VCaP (cell line): ENCODE results near the gene BTD.

Experiments
- H3K27ac ChIP-seq: fragments of 450-650 bp; 2 replicates; pipeline ENCODE4 v1.5.1; 2017
- TF ChIP-seq, protein P1 (sequence below): fragments of 450-650 bp; conservative IDR thresholded peaks from 2 replicates; pipeline ENCODE4 v1.5.1; 2017; ENCODE audit warnings: mild to moderate bottlenecking, moderate library complexity

Gene BTD

DNA sequence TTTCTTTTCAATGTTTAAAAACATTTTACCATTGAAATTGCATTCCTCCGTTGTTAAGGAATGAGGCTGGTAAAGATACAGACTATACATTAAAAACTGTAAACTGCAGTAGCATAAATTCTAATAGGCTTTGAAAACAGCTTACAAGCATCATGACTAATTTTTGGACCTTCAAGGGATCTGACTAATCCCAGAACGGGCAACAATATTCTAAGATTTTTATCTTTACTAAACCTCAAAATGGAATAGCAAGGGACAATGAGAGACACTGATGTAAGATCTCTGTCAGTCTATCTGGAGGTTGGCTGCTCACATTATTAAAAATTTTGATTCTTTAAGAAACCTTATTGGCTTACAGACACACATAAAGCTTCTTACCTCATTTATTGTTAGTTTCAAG is 74.7 kb downstream of the BTD start:
- TF ChIP-seq, protein P1, sequence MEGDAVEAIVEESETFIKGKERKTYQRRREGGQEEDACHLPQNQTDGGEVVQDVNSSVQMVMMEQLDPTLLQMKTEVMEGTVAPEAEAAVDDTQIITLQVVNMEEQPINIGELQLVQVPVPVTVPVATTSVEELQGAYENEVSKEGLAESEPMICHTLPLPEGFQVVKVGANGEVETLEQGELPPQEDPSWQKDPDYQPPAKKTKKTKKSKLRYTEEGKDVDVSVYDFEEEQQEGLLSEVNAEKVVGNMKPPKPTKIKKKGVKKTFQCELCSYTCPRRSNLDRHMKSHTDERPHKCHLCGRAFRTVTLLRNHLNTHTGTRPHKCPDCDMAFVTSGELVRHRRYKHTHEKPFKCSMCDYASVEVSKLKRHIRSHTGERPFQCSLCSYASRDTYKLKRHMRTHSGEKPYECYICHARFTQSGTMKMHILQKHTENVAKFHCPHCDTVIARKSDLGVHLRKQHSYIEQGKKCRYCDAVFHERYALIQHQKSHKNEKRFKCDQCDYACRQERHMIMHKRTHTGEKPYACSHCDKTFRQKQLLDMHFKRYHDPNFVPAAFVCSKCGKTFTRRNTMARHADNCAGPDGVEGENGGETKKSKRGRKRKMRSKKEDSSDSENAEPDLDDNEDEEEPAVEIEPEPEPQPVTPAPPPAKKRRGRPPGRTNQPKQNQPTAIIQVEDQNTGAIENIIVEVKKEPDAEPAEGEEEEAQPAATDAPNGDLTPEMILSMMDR = no peak
- no peak overlapping the region for H3K27ac ChIP-seq

DNA sequence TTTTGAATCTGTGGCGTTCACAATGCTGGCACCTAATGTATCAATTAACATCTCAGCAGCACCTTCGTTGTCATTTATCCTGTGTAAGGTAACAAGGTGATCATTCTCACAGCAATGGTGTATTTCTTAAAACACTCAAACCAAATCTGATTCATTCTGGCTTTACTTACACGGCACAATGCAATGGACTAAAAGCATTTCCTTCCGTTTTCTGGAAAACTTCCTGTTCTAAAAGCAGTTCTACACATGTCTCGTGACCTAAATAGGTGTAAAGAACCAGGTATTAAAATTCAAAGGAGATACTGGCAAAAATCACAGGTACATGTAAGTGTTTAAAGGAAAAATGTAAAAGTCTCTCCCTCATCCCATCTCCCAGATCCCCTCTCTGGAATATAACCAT is 77.8 kb downstream of the BTD start:
- TF ChIP-seq, protein P1 = no peak
- no peak overlapping the region for H3K27ac ChIP-seq

DNA sequence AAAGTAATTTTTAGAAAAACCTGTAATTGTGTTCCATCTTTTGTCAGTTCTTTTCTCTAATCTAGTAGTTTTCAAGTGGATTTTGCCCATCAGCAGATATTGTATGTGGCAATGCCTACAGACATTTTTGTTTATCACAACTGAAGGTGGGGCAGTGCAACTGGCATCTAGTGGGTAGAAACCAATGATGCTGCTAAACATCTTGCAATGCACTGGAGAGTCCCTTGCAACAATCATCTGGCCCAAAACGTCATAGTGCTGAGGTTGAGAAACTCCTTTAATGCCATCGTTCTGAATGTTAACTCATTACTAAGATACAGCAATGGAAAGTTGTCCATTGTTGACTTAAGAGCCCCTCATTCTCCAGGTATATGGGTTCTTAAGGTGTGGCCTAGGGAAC is 80.1 kb downstream of the BTD start:
- peak overlapping the region; percentile 84 for H3K27ac ChIP-seq
- TF ChIP-seq, protein P1 = no peak

DNA sequence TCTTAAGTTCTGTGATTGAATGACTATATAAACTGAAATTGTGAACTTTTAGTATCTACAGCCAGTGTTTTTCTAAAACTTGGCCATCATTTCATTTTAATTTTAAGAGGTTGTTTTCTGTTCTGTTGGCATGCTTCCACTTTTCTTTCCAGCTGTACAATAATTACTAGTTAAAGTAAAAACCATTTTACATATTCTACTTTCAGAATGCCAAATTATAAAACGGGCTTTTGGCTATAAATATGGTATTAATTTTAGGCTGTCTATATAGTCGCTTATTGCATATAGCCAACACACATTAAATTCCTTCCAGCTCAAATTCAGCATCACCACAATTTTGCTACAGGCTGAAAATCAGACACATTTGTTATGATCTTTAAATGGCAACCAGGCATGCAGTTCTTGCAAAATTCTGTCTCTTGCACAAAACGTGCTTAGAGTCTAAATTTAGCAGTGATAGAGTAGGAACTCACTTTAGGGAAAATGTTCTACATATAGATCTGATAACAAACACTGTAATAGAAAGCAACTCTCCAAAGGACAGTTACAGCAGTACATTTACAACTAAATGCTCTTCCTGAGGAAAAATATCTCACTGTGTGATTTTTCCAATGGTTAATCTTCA is 81.1 kb downstream of the BTD start:
- TF ChIP-seq, protein P1 = no peak
- peak overlapping the region; percentile 84 for H3K27ac ChIP-seq

DNA sequence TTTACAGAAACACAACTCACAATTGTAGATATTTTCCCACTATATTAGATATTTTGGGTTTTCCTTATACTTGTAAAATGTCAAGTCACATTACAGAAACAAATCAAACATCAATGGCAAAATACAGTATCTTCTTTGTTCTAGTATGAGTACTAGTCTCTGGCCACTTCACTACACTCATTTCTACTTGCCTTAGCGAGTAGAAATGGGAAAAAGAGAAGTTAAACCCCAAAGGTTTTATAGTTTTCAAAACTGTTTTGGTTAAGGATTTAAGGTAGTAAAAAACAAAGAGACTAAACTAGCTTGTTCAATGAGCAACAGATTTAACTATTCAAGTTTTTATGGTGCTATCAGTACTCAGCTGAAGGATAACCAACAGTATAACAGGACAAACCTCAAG is 81.7 kb downstream of the BTD start:
- H3K27ac ChIP-seq = peak overlapping the region; percentile 84
- TF ChIP-seq, protein P1 = no peak

DNA sequence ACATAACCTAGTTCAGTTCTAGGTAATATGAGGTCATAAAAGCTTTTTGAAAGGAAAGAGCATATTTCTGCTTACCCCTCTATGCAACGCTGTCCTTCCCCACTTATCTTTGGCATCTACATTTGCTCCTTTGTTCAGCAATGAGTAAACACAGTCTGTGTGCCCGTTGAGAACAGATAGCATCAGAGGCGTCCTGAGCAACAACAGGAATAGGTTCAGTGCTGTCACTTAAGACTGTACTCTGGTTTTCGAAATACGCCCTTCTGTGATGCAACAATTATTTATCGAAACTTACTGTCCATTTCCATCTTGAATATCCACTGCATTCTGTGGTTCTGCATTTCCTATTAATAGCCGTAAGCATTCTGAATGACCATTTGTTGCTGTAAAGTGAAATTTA is 84.4 kb downstream of the BTD start:
- H3K27ac ChIP-seq = peak overlapping the region; percentile 84
- TF ChIP-seq, protein P1 = no peak

DNA sequence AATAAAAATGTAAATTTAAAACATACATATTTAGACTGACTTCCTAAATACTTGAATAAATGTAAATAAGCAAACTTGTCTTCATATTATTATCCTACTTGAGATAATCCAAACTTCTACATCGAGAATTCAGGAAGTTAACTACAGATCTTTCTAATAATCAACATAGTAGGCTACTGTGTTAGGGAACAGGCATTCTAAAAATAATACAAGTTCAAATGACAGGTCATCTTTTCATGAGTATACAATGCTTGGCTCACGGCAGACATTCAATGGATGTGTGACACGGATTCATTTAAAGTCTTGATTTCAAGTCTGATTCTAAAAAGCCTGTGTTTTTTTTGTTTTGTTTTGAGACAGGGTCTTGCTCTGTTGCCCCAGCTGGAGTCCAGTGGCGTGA is 88.7 kb downstream of the BTD start:
- TF ChIP-seq, protein P1 = no peak
- H3K27ac ChIP-seq = no peak overlapping the region
